Neuron (in vitro differentiated cells): Measurements from ENCODE around the gene ABCC6.
"Not testable (repeated sequence)": the region's sequence is repeated elsewhere in the genome, so short reads cannot be mapped to it uniquely, and the experiment has no call there.

Source experiments
- H2AFZ ChIP-seq: one replicate; pipeline ENCODE4 v1.6.1; 2013; ENCODE audit warnings: low read depth, mild to moderate bottlenecking, inconsistent platforms, low read length, moderate library complexity
- H3K27me3 ChIP-seq: one replicate; pipeline ENCODE4 v1.6.1; 2013; ENCODE audit warnings: low read length; ENCODE audit not compliant: insufficient read depth
- H3K36me3 ChIP-seq: one replicate; pipeline ENCODE4 v1.6.1; 2013; ENCODE audit warnings: low read length; ENCODE audit not compliant: insufficient read depth
- H3K4me1 ChIP-seq: one replicate; pipeline ENCODE4 v1.6.1; 2013; ENCODE audit warnings: low read length; ENCODE audit not compliant: insufficient read depth
- H3K4me3 ChIP-seq: 2 replicates; pipeline ENCODE4 v1.5.1; 2013; ENCODE audit warnings: mild to moderate bottlenecking, low read length, moderate library complexity
- H3K9me3 ChIP-seq: one replicate; pipeline ENCODE4 v1.6.1; 2013; ENCODE audit warnings: low read length

The ABCC6 gene

GRCh38 chr16:16247439-16247838 is 24.1 kb upstream of the ABCC6 start:
- H3K4me3 ChIP-seq, H3K9me3 ChIP-seq, H3K36me3 ChIP-seq, H3K4me1 ChIP-seq, H2AFZ ChIP-seq, H3K27me3 ChIP-seq: not testable (repeated sequence)

GRCh38 chr16:16246578-16247262 is 23.4 kb upstream of the ABCC6 start:
- not testable (repeated sequence) for H2AFZ ChIP-seq, H3K4me1 ChIP-seq, H3K9me3 ChIP-seq, H3K27me3 ChIP-seq, H3K36me3 ChIP-seq, H3K4me3 ChIP-seq

GRCh38 chr16:16243886-16244285 is 20.6 kb upstream of the ABCC6 start:
- H3K9me3 ChIP-seq, H3K4me3 ChIP-seq, H2AFZ ChIP-seq, H3K27me3 ChIP-seq, H3K4me1 ChIP-seq, H3K36me3 ChIP-seq: not testable (repeated sequence)

DNA sequence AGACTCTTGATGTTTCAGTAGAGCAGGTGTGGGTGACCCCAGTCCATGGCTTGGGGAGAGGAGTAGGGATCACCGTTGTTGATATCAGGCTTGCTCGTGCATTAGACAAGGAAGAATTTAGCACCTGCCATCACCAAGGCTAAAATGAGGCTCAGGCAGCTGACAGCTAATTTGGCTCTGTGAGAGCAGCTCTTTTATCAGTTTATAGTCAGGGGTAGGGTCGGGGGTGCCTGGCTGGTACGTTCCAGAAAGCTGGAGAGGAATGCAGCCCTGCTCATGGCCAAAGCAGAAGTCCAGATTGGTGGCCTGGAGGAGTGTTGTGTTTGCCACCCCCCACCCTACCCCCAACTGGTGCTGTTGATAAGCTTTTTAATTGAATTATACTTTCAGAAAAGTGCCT is 17.4 kb upstream of the ABCC6 start:
- not testable (repeated sequence) for H3K9me3 ChIP-seq, H3K27me3 ChIP-seq, H3K4me3 ChIP-seq, H3K36me3 ChIP-seq, H3K4me1 ChIP-seq, H2AFZ ChIP-seq

- H3K4me1 ChIP-seq, H2AFZ ChIP-seq, H3K36me3 ChIP-seq, H3K4me3 ChIP-seq, H3K27me3 ChIP-seq, H3K9me3 ChIP-seq: not testable (repeated sequence)
Measured at GRCh38 chr16:16237738-16238137, 14.4 kb upstream of the ABCC6 start.

GRCh38 chr16:16237071-16237470 is 13.8 kb upstream of the ABCC6 start:
- H3K36me3 ChIP-seq, H3K4me3 ChIP-seq, H3K27me3 ChIP-seq, H2AFZ ChIP-seq, H3K9me3 ChIP-seq, H3K4me1 ChIP-seq: not testable (repeated sequence)

DNA sequence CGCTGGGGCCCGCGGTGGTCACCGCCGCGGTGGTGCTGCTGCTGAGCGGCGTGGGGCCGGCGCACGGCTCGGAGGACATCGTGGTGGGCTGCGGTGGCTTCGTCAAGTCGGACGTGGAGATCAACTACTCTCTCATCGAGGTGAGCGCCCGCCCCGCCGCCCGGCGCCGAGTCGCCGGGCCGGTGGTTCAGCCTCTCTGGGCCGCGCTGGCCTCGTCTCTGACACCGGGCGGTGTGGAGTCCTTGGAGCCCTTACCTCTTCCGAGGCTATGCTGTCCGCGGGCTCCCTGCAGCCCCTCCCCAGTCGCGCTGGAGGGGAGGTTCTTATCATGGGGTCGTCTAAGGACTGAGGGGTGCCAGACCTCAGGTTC is 9.4 kb upstream of the ABCC6 start:
- not testable (repeated sequence) for H3K27me3 ChIP-seq, H3K4me1 ChIP-seq, H2AFZ ChIP-seq, H3K36me3 ChIP-seq, H3K4me3 ChIP-seq, H3K9me3 ChIP-seq

- H3K36me3 ChIP-seq, H2AFZ ChIP-seq, H3K4me3 ChIP-seq, H3K9me3 ChIP-seq, H3K27me3 ChIP-seq, H3K4me1 ChIP-seq: not testable (repeated sequence)
Measured at GRCh38 chr16:16223662-16224241, 458 bp upstream of the ABCC6 start.

DNA sequence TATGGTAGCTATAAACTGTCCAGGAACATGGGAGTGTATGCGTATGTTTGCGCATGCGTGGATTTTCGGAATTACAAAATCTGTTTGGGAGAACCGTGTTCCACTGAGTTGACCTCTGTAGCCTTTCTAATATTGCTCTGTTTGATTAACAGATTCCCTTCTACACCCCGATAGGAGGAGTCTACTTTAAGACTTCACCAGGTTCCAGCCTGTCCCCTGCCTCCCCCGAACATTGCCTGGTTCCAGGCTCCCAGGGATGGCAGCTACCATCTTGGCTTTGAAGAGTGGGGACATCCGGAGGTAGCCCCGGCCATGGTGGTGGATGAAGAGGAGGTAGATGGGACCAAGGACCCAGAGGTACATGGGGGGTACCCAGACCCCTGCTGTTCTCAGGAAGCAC is 1.9 kb downstream of the ABCC6 start:
- not testable (repeated sequence) for H2AFZ ChIP-seq, H3K4me3 ChIP-seq, H3K4me1 ChIP-seq, H3K9me3 ChIP-seq, H3K36me3 ChIP-seq, H3K27me3 ChIP-seq

DNA sequence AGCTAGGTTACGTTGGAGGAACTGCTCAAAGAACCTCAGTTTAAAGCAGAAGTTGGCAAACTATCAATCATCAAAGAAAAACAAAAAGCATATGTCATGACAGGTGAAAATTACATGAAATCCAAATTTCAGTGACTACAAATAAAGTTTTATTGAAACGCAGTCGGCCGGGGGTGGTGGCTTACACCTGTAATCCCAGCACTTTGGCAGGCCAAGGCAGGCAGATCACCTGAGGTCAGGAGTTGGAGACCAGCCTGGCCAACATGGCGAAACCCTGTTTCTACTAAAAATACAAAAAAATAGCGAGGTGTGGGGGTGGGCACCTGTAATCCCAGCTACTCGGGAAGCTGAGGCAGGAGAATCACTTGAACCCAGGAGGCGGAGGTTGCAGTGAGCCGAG is 2.8 kb downstream of the ABCC6 start:
- H3K27me3 ChIP-seq, H3K4me3 ChIP-seq, H3K36me3 ChIP-seq, H2AFZ ChIP-seq, H3K4me1 ChIP-seq, H3K9me3 ChIP-seq: not testable (repeated sequence)

DNA sequence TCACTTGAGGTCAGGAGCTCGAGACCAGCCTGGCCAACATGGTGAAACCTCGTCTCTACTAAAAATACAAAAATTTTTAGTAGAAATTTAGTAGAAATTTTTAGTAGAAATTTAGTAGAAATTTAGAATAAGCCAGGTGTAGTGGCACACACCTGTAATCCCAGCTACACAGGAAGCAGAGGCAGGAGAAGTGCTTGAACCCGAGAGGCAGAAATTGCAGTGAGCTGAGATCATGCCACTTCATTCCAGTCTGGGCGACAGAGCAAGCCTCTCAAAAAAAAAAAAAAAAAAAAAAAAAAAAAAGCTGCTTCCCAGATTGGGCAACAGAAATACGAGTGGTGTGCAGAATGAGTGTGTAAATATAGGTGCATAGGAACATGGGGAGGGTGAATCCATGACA is 4.5 kb downstream of the ABCC6 start:
- not testable (repeated sequence) for H3K9me3 ChIP-seq, H3K36me3 ChIP-seq, H3K4me1 ChIP-seq, H3K27me3 ChIP-seq, H3K4me3 ChIP-seq, H2AFZ ChIP-seq

DNA sequence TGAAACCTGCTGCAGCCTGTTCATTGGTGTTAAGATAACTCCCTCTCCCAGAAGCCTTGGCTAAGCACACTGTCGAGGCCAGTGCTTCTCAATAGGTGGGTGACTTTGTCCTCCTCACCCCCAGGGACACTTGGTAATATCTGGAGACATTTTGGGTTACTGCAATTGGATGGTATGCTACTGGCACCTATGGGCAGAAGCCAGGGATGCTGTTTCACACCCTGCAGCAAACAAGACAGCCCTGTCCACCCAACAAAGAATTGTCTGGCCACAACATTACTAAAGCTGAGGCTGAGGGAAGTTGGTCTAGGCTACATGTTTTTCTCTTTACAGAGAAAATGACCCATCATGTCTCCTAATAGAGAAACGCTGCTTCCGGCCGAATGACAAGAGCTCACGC is 4.9 kb downstream of the ABCC6 start:
- not testable (repeated sequence) for H3K27me3 ChIP-seq, H3K36me3 ChIP-seq, H3K4me3 ChIP-seq, H3K9me3 ChIP-seq, H2AFZ ChIP-seq, H3K4me1 ChIP-seq

- not testable (repeated sequence) for H3K4me3 ChIP-seq, H2AFZ ChIP-seq, H3K36me3 ChIP-seq, H3K9me3 ChIP-seq, H3K27me3 ChIP-seq, H3K4me1 ChIP-seq
Measured at GRCh38 chr16:16213863-16214293, 9.4 kb downstream of the ABCC6 start.

DNA sequence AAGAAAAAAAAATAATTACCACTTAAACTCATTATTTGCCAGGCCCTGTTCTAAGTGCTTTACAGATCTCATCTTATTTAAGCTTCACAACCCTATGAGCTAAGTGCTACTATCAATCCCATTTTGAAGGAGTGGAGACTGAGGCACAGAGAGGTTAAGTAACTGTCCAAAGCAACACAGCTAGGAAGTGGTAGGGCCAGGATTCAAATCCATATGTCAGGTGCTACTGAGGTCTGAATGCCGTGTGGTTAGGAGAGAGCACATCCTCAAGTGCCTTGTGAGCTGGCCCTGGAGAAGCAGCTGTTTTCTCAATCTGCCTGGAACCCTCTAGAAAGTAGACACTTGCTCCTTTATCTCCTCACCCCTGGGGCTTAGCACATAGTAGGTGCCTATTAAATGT is 11.9 kb downstream of the ABCC6 start:
- not testable (repeated sequence) for H3K36me3 ChIP-seq, H3K4me3 ChIP-seq, H3K4me1 ChIP-seq, H3K27me3 ChIP-seq, H3K9me3 ChIP-seq, H2AFZ ChIP-seq
